Upper lobe of left lung (tissue), 6 donors: Measurements from ENCODE around the gene LSM14B. TPM values are rescaled to one million over a fixed set of nuclear protein-coding genes. Genes with fewer than 3 reads are reported as not detected.

Source experiments
- ATAC-seq, 2 donors: fragments of 200-7000 bp; cut with Tn5 transposase; one replicate each; pipeline ENCODE4 v1.9.1; 2022; ENCODE audit warnings: mild to moderate bottlenecking in 2 of 2, moderate library complexity in 2 of 2; ENCODE audit not compliant: low FRiP score in 2 of 2
- DNase-seq, 2 donors: peaks; one replicate each; pipeline ENCODE4 v3.0.0-alpha.2; 2019 to 2020
- H3K27ac ChIP-seq, 4 donors: fragments of 200-600 bp; sonication (generic); one replicate each; pipeline ENCODE4 v1.5.1; 2016 to 2019
- H3K27me3 ChIP-seq, 4 donors: fragments of 200-600 bp; sonication (generic); one replicate each; pipeline ENCODE4 v1.5.1; 2017 to 2019
- H3K36me3 ChIP-seq, 4 donors: fragments of 200-600 bp; sonication (generic); one replicate each; pipeline ENCODE4 v1.5.1; 2016 to 2019
- H3K4me1 ChIP-seq, 4 donors: fragments of 200-600 bp; sonication (generic); one replicate each; pipeline ENCODE4 v1.5.1; 2018 to 2019
- H3K4me3 ChIP-seq, 4 donors: fragments of 200-600 bp; sonication (generic); one replicate each; pipeline ENCODE4 v1.5.1; 2017 to 2019; ENCODE audit warnings: mild to moderate bottlenecking in 2 of 4, moderate library complexity in 1 of 4
- H3K9me3 ChIP-seq, 4 donors: fragments of 200-600 bp; sonication (generic); one replicate each; pipeline ENCODE4 v1.5.1; 2018 to 2019
- CTCF ChIP-seq, 6 experiments: fragments of 450-650 bp in 4 of 6; fragments of 200-600 bp in 2 of 6; sonication (generic) in 2 of 6; IDR thresholded peaks; one replicate each; pipeline ENCODE4 v1.5.1; 2016 to 2019; ENCODE audit warnings: antibody characterized with exemption in 6 of 6
- EP300 ChIP-seq, 4 donors: sonication (generic); formaldehyde crosslinking; IDR thresholded peaks; one replicate each; pipeline ENCODE4 v1.5.1; 2017; ENCODE audit warnings: antibody characterized with exemption in 4 of 4, control low read depth in 2 of 4
- POLR2A ChIP-seq, 4 donors: fragments of 450-650 bp; IDR thresholded peaks; one replicate each; pipeline ENCODE4 v1.5.1; 2016 to 2017; ENCODE audit warnings: antibody characterized with exemption in 4 of 4, mild to moderate bottlenecking in 2 of 4
- POLR2AphosphoS5 ChIP-seq, 2 donors: sonication (generic); formaldehyde crosslinking; IDR thresholded peaks; one replicate each; pipeline ENCODE4 v1.5.1; 2017; ENCODE audit warnings: antibody characterized with exemption in 2 of 2
- WGBS, 2 donors: methylation state at CpG; one replicate each; pipeline ENCODE4 v1.1.5; 2017 to 2018; 5-methylcytosine and 5-hydroxymethylcytosine counted together
- total RNA-seq, 6 donors: library from RNA; depleted of rRNA in 4 of 6; stranded (reverse); fragments of >200 nt in 4 of 6; gene quantifications; one replicate each; pipeline versions ENCODE4 v1.1.0 to v1.2.1, GENCODE V29; 2016 to 2021
- donor health status: DM: no; HTN: no; CAD: no; lungs with moderate emphysema.
- donor health status: DM: no; HTN: yes; CAD: no; lungs with severe emphysema.

Gene LSM14B
- total RNA-seq, 6 donors from 2014 or later: 27.8 to 46.3 (median 36.4) TPM

GRCh38 chr20:62179162-62179504, 56.9 kb downstream of the LSM14B start:
- no peak overlapping the region for H3K4me3 ChIP-seq
- H3K9me3 ChIP-seq: no peaks in the 10 kb centered on the region
- no peak for DNase-seq
- no peak for ATAC-seq
- H3K27ac ChIP-seq: no peak overlapping the region
- no peak for TF ChIP-seq CTCF (IDR thresholded peaks at IDR 0.05)
- no peak for TF ChIP-seq POLR2A (IDR thresholded peaks at IDR 0.05)
- TF ChIP-seq POLR2AphosphoS5 (IDR thresholded peaks at IDR 0.05): no peak
- no peak for TF ChIP-seq EP300 (IDR thresholded peaks at IDR 0.05)
- 93 to 97% methylated on average over 14 of the region's 14 CpGs for WGBS, 2 donors
- H3K27me3 ChIP-seq: no peaks in the 10 kb centered on the region
- peaks cover 11 to 20% (median 15%) of the 10 kb centered on the region in 4 donors for H3K4me1 ChIP-seq
- H3K36me3 ChIP-seq: peaks cover 0 to 42% (median 17%) of the 10 kb centered on the region in 4 donors

GRCh38 chr20:62181808-62182207, 59.5 kb downstream of the LSM14B start:
- Histone ChIP-seq H3K27ac (no peak overlapping the region), H3K4me1 (peaks cover 16 to 29% (median 22%) of the 10 kb centered on the region in 4 donors), H3K27me3 (no peaks in the 10 kb centered on the region), H3K36me3 (peaks cover 0 to 22% (median 6%) of the 10 kb centered on the region in 4 donors), H3K4me3 (peak overlapping the region in 2 of 4 donors; percentile 81 to 97), H3K9me3 (no peaks in the 10 kb centered on the region)
- DNase-seq (no peak), ATAC-seq (no peak)
- WGBS, 2 donors: 95 to 96% methylated on average over 2 of the region's 2 CpGs
- TF ChIP-seq POLR2A (IDR thresholded peaks at IDR 0.05) (no peak), EP300 (IDR thresholded peaks at IDR 0.05) (no peak), CTCF (IDR thresholded peaks at IDR 0.05) (no peak), POLR2AphosphoS5 (IDR thresholded peaks at IDR 0.05) (no peak)

GRCh38 chr20:62182469-62183425, 60.5 kb downstream of the LSM14B start, which contains the start of gene MTG2:
Gene MTG2, plus strand, starts transcription at chr20:62183028. Its CDS starts 10,393 bp downstream, at chr20:62193421.
- Histone ChIP-seq H3K36me3 (peaks cover 0 to 14% (median 6%) of the 10 kb centered on the region in 4 donors), H3K4me3 (peak within 1 kb of the TSS; percentile 80 to 97 (median 86)), H3K27ac (peak within 1 kb of the TSS; percentile 95 to 98 (median 96)), H3K27me3 (no peaks in the 10 kb centered on the region), H3K4me1 (peaks cover 16 to 39% (median 24%) of the 10 kb centered on the region in 4 donors), H3K9me3 (no peaks in the 10 kb centered on the region)
- TF ChIP-seq POLR2AphosphoS5 (IDR thresholded peaks at IDR 0.05) (peak; percentile 95 to 96), EP300 (IDR thresholded peaks at IDR 0.05) (peak in 1 of 4 donors; percentile 33), CTCF (IDR thresholded peaks at IDR 0.05) (peak in 3 of 6 experiments; percentile 16 to 46 (median 36)), POLR2A (IDR thresholded peaks at IDR 0.05) (peak in 3 of 4 donors; percentile 76 to 94 (median 87))
- DNase-seq: peak; percentile 96 to 97
- ATAC-seq: peak; percentile 93 to 98
- 0 to 1% methylated on average over 12 to 50 of the region's 96 CpGs for whole genome bisulfite sequencing, 2 donors

- ATAC-seq (no peak), DNase-seq (no peak)
- H3K27me3 ChIP-seq: no peaks in the 10 kb centered on the region
- 31 to 32% methylated on average over 25 of the region's 25 CpGs for WGBS, 2 donors
- H3K27ac ChIP-seq: peak overlapping the region; percentile 95 to 98 (median 96)
- peaks cover 0 to 12% (median 6%) of the 10 kb centered on the region in 4 donors for H3K36me3 ChIP-seq
- peaks cover 16 to 41% (median 24%) of the 10 kb centered on the region in 4 donors for H3K4me1 ChIP-seq
- H3K9me3 ChIP-seq: no peaks in the 10 kb centered on the region
- TF ChIP-seq EP300 (IDR thresholded peaks at IDR 0.05): no peak
- TF ChIP-seq POLR2A (IDR thresholded peaks at IDR 0.05): no peak
- no peak for TF ChIP-seq CTCF (IDR thresholded peaks at IDR 0.05)
- no peak for TF ChIP-seq POLR2AphosphoS5 (IDR thresholded peaks at IDR 0.05)
- peak overlapping the region; percentile 80 to 97 (median 86) for H3K4me3 ChIP-seq
These were observed 61.3 kb downstream of the LSM14B start for GRCh38 chr20:62183426-62184142.

Other genes starting within 250 kb of the LSM14B start
- 10 to 100 TPM; 13.0 to 44.0 (median 20.7) TPM for gene TAF4, start 56.6 kb upstream of the LSM14B start, total RNA-seq
- gene PSMA7, start 20.9 kb downstream of the LSM14B start, total RNA-seq: 100 to 1,000 TPM; 186 to 317 (median 240) TPM
- gene SS18L1, start 21.3 kb downstream of the LSM14B start, total RNA-seq: 10 to 100 TPM; 12.2 to 70.8 (median 19.7) TPM
- 10 to 100 TPM; 28.3 to 42.3 (median 32.0) TPM for gene MTG2, start 60.6 kb downstream of the LSM14B start, total RNA-seq
- not detected for gene HRH3, start 97.8 kb downstream of the LSM14B start, total RNA-seq
- 10 to 100 TPM; 35.7 to 65.0 (median 48.0) TPM for gene OSBPL2, start 116.0 kb downstream of the LSM14B start, total RNA-seq
- gene ADRM1, start 180.5 kb downstream of the LSM14B start, total RNA-seq: 100 to 1,000 TPM in 2 of 6 donors, 10 to 100 TPM in 4; 57.6 to 158 (median 91.6) TPM
- 1,000 to 10,000 TPM in 1 of 6 donors, 100 to 1,000 TPM in 5; 176 to 1,019 (median 307) TPM for gene LAMA5, start 244.8 kb downstream of the LSM14B start, total RNA-seq